Psoas muscle (tissue), 8 donors: ENCODE data around the gene SELENOV. TPM values are rescaled to one million over a fixed set of nuclear protein-coding genes. Genes with fewer than 3 reads are reported as not detected.

Source experiments
- ATAC-seq, 4 donors: fragments of 200-7000 bp; cut with Tn5 transposase; one replicate each; pipeline ENCODE4 v1.9.1; 2020; ENCODE audit warnings: moderate library complexity in 3 of 4, mild to moderate bottlenecking in 2 of 4
- DNase-seq, 2 donors: peaks; one replicate each; pipeline ENCODE4 v3.0.0-alpha.2; 2020
- H3K27ac ChIP-seq: fragments of 200-600 bp; one replicate; pipeline ENCODE4 v1.8.0; 2022
- H3K27me3 ChIP-seq, 3 donors: fragments of 200-600 bp in 1 of 3; one replicate each; pipeline versions ENCODE4 v1.6.1 to v1.8.0; 2013 to 2022; ENCODE audit warnings: low read length in 2 of 3, mild to moderate bottlenecking in 2 of 3, moderate library complexity in 1 of 3; ENCODE audit not compliant: insufficient read depth in 3 of 3
- H3K36me3 ChIP-seq, 2 donors: fragments of 200-600 bp in 1 of 2; one replicate each; pipeline versions ENCODE4 v1.6.1 to v1.8.0; 2013 to 2022; ENCODE audit warnings: low read depth in 1 of 2, mild to moderate bottlenecking in 1 of 2, moderate library complexity in 1 of 2; ENCODE audit not compliant: insufficient read depth in 1 of 2
- H3K4me1 ChIP-seq: fragments of 200-600 bp; one replicate; pipeline ENCODE4 v1.8.0; 2022
- H3K4me3 ChIP-seq: fragments of 200-600 bp; one replicate; pipeline ENCODE4 v1.8.0; 2022; ENCODE audit warnings: mild to moderate bottlenecking
- H3K9me3 ChIP-seq: fragments of 200-600 bp; one replicate; pipeline ENCODE4 v1.8.0; 2022
- WGBS, 3 donors: extraction: QIAGEN DNeasy Blood & Tissue Kit; methylation state at CpG; one replicate each; pipeline versions ENCODE4 v1.1.6 to v1.1.7; 2013; 5-methylcytosine and 5-hydroxymethylcytosine counted together
- intact Hi-C, 2 donors: fragments of 100-400 bp; cut with DNase I; formaldehyde crosslinking; loops; one replicate each; pipeline versions ENCODE4 v1.11.0 to v1.14.2; 2022
- polyA plus RNA-seq, 3 donors: library from polyadenylated mRNA; stranded (reverse); fragments of 200-250 nt; gene quantifications; one replicate each; pipeline ENCODE4 v1.2.3, GENCODE V29; 2013
- total RNA-seq, 4 donors: library from RNA; stranded (reverse); fragmentation: NEBNext Ultra II Directional in 2 of 4; extraction: Animal tissue kit (Norgen Biotek cat#: 25700) in 2 of 4; gene quantifications; one replicate each; pipeline versions ENCODE4 v1.2.1 to v1.2.4, GENCODE V29; 2021 to 2023
- TF ChIP-seq, protein P1 (sequence below): fragments of 200-600 bp; IDR thresholded peaks from one replicate; pipeline ENCODE4 v1.8.0; 2022; ENCODE audit warnings: antibody characterized with exemption
- donor health status: healthy with polysubstance abuse.
- donor health status: DM: no; HTN: no; CAD: no; lungs with moderate emphysema.
- donor health status: Bipolar disorder and iron deficiency.
- donor health status: healthy.
- donor health status: DM: yes; HTN: yes; CAD: no.
- donor health status: DM: no; HTN: no; CAD: no.
- donor health status: DM: no; HTN: no; CAD: no.
- donor health status: DM: yes; HTN: yes; CAD: no.

The SELENOV gene
- total and polyA plus RNA-seq, 7 donors, result not detected

GRCh38 chr19:39558624-39559117 is 43.7 kb downstream of the SELENOV start:
- no peaks in the 10 kb centered on the region for H3K9me3 ChIP-seq
- H3K4me3 ChIP-seq, result no peak overlapping the region
- no peaks in the 10 kb centered on the region for H3K27me3 ChIP-seq
- DNase-seq (no peak), ATAC-seq (no peak)
- intact Hi-C loops, result no loop called here
- no peaks in the 10 kb centered on the region for H3K36me3 ChIP-seq
- TF ChIP-seq, protein P1, sequence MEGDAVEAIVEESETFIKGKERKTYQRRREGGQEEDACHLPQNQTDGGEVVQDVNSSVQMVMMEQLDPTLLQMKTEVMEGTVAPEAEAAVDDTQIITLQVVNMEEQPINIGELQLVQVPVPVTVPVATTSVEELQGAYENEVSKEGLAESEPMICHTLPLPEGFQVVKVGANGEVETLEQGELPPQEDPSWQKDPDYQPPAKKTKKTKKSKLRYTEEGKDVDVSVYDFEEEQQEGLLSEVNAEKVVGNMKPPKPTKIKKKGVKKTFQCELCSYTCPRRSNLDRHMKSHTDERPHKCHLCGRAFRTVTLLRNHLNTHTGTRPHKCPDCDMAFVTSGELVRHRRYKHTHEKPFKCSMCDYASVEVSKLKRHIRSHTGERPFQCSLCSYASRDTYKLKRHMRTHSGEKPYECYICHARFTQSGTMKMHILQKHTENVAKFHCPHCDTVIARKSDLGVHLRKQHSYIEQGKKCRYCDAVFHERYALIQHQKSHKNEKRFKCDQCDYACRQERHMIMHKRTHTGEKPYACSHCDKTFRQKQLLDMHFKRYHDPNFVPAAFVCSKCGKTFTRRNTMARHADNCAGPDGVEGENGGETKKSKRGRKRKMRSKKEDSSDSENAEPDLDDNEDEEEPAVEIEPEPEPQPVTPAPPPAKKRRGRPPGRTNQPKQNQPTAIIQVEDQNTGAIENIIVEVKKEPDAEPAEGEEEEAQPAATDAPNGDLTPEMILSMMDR, result no peak
- peaks cover 7% of the 10 kb centered on the region for H3K4me1 ChIP-seq
- no peak overlapping the region for H3K27ac ChIP-seq
- 44 to 56% (median 50%) methylated on average over 6 of the region's 6 CpGs for WGBS, 3 donors

DNA sequence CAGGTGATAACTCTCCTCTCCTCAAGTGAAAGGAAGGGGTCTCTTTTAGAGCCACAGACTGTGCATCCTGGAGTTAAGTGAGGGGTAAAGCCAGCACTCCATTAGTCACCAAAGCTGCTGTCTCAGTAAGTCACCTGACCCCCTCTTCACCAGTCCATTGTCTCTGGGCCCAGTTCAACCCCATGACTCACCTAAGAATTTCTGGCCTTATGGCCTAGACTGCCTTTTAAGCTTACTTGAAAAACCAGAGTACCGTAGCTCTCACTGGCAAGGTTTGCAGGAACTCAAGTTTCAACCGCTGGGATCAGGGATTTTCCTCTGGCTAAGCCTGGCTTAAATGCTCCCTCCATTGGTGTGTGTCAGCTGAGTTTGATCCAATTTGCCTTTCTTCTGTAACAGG is 48.5 kb downstream of the SELENOV start:
- peaks cover 2 to 9% (median 8%) of the 10 kb centered on the region in 3 donors for H3K27me3 ChIP-seq
- H3K4me3 ChIP-seq, result no peak overlapping the region
- DNase-seq, result no peak
- H3K4me1 ChIP-seq, result peaks cover 2% of the 10 kb centered on the region
- H3K36me3 ChIP-seq, result no peaks in the 10 kb centered on the region
- no peaks in the 10 kb centered on the region for H3K9me3 ChIP-seq
- no peak overlapping the region for H3K27ac ChIP-seq
- TF ChIP-seq, protein P1, result no peak
- intact Hi-C loops, result no loop called here
- ATAC-seq, result peak in 2 of 4 donors; percentile 42
- WGBS, 3 donors, result 47 to 54% (median 51%) methylated on average over 2 of the region's 2 CpGs

GRCh38 chr19:39566064-39566463 is 51.1 kb downstream of the SELENOV start:
- no peaks in the 10 kb centered on the region for H3K4me1 ChIP-seq
- WGBS, 3 donors, result 29 to 43% (median 38%) methylated on average over 3 of the region's 3 CpGs
- peaks cover 3 to 11% (median 9%) of the 10 kb centered on the region in 3 donors for H3K27me3 ChIP-seq
- intact Hi-C loops, result no loop called here
- DNase-seq, result no peak
- H3K36me3 ChIP-seq, result no peaks in the 10 kb centered on the region
- no peak overlapping the region for H3K27ac ChIP-seq
- TF ChIP-seq, protein P1, result no peak
- H3K9me3 ChIP-seq, result no peaks in the 10 kb centered on the region
- no peak overlapping the region for H3K4me3 ChIP-seq
- ATAC-seq, result no peak

GRCh38 chr19:39568604-39569003 is 53.7 kb downstream of the SELENOV start:
- ATAC-seq (no peak), DNase-seq (no peak)
- WGBS, 3 donors, result 57 to 63% (median 59%) methylated on average over 3 of the region's 3 CpGs
- Histone ChIP-seq H3K9me3 (peaks cover 11% of the 10 kb centered on the region), H3K36me3 (no peaks in the 10 kb centered on the region), H3K4me1 (no peaks in the 10 kb centered on the region), H3K27me3 (peaks cover 3 to 11% (median 9%) of the 10 kb centered on the region in 3 donors), H3K4me3 (no peak overlapping the region), H3K27ac (no peak overlapping the region)
- TF ChIP-seq, protein P1, result no peak
- intact Hi-C loops, result no loop called here

Other genes with a start within 250 kb of the SELENOV start
- not detected for gene IFNL2, start 246.7 kb upstream of the SELENOV start, total RNA-seq
- not detected for gene IFNL2, start 246.7 kb upstream of the SELENOV start, polyA plus RNA-seq
- not detected for gene IFNL1, start 218.7 kb upstream of the SELENOV start, total RNA-seq
- not detected for gene IFNL1, start 218.7 kb upstream of the SELENOV start, polyA plus RNA-seq
- under 1 TPM in 3 of 4 donors, not detected in 1; 0.07 to 0.24 (median 0.08) TPM for gene LRFN1, start 194.3 kb upstream of the SELENOV start, total RNA-seq
- gene LRFN1, start 194.3 kb upstream of the SELENOV start, polyA plus RNA-seq, result under 1 TPM; 0.04 to 0.08 (median 0.08) TPM
- gene GMFG, start 179.1 kb upstream of the SELENOV start, total RNA-seq, result 10 to 100 TPM in 2 of 4 donors, 1 to 10 TPM in 2; 7.6 to 13.0 (median 10.9) TPM
- gene GMFG, start 179.1 kb upstream of the SELENOV start, polyA plus RNA-seq, result 10 to 100 TPM in 2 of 3 donors, 1 to 10 TPM in 1; 6.3 to 15.9 (median 10.5) TPM
- gene SAMD4B, start 172.7 kb upstream of the SELENOV start, total RNA-seq, result 10 to 100 TPM; 34.7 to 66.4 (median 51.7) TPM
- gene SAMD4B, start 172.7 kb upstream of the SELENOV start, polyA plus RNA-seq, result 10 to 100 TPM; 42.0 to 97.5 (median 58.4) TPM
- 10 to 100 TPM; 33.7 to 38.0 (median 34.6) TPM for gene PAF1, start 124.0 kb upstream of the SELENOV start, total RNA-seq
- gene PAF1, start 124.0 kb upstream of the SELENOV start, polyA plus RNA-seq, result 10 to 100 TPM; 34.1 to 58.0 (median 37.6) TPM
- 10 to 100 TPM; 25.0 to 33.6 (median 30.2) TPM for gene MED29, start 123.8 kb upstream of the SELENOV start, total RNA-seq
- 10 to 100 TPM; 25.0 to 51.7 (median 26.9) TPM for gene MED29, start 123.8 kb upstream of the SELENOV start, polyA plus RNA-seq
- 100 to 1,000 TPM in 3 of 4 donors, 10 to 100 TPM in 1; 32.1 to 391 (median 184) TPM for gene ZFP36, start 108.3 kb upstream of the SELENOV start, total RNA-seq
- gene ZFP36, start 108.3 kb upstream of the SELENOV start, polyA plus RNA-seq, result 100 to 1,000 TPM in 1 of 3 donors, 10 to 100 TPM in 2; 80.8 to 178 (median 83.3) TPM
- gene PLEKHG2, start 102.5 kb upstream of the SELENOV start, total RNA-seq, result 1 to 10 TPM; 6.8 to 8.0 (median 7.4) TPM
- gene PLEKHG2, start 102.5 kb upstream of the SELENOV start, polyA plus RNA-seq, result 1 to 10 TPM; 2.4 to 3.0 (median 2.7) TPM
- 1,000 to 10,000 TPM; 1,186 to 1,958 (median 1,553) TPM for gene RPS16, start 79.2 kb upstream of the SELENOV start, total RNA-seq
- gene RPS16, start 79.2 kb upstream of the SELENOV start, polyA plus RNA-seq, result 1,000 to 10,000 TPM; 2,324 to 3,255 (median 2,994) TPM
- gene SUPT5H, start 69.6 kb upstream of the SELENOV start, total RNA-seq, result 10 to 100 TPM; 60.7 to 88.6 (median 80.2) TPM
- gene SUPT5H, start 69.6 kb upstream of the SELENOV start, polyA plus RNA-seq, result 10 to 100 TPM; 63.1 to 97.1 (median 88.0) TPM
- 100 to 1,000 TPM in 1 of 4 donors, 10 to 100 TPM in 3; 70.5 to 105 (median 75.7) TPM for gene TIMM50, start 34.3 kb upstream of the SELENOV start, total RNA-seq
- 100 to 1,000 TPM in 1 of 3 donors, 10 to 100 TPM in 2; 86.1 to 189 (median 95.0) TPM for gene TIMM50, start 34.3 kb upstream of the SELENOV start, polyA plus RNA-seq
- gene DLL3, start 16.2 kb upstream of the SELENOV start, total RNA-seq, result under 1 TPM in 1 of 4 donors, not detected in 3; 0.14 TPM
- gene DLL3, start 16.2 kb upstream of the SELENOV start, polyA plus RNA-seq, result under 1 TPM in 1 of 3 donors, not detected in 2; 0.03 TPM
- 1 to 10 TPM in 3 of 4 donors, under 1 TPM in 1; 0.71 to 1.9 (median 1.7) TPM for gene EID2B, start 17.7 kb downstream of the SELENOV start, total RNA-seq
- 1 to 10 TPM in 2 of 3 donors, under 1 TPM in 1; 0.83 to 9.0 (median 1.9) TPM for gene EID2B, start 17.7 kb downstream of the SELENOV start, polyA plus RNA-seq
- gene EID2, start 25.0 kb downstream of the SELENOV start, total RNA-seq, result 10 to 100 TPM in 3 of 4 donors, 1 to 10 TPM in 1; 7.6 to 13.2 (median 10.8) TPM
- gene EID2, start 25.0 kb downstream of the SELENOV start, polyA plus RNA-seq, result 10 to 100 TPM in 1 of 3 donors, 1 to 10 TPM in 2; 7.7 to 15.7 (median 9.3) TPM
- gene LGALS13, start 87.4 kb downstream of the SELENOV start, total RNA-seq, result not detected
- gene LGALS13, start 87.4 kb downstream of the SELENOV start, polyA plus RNA-seq, result not detected
- not detected for gene LGALS16, start 140.8 kb downstream of the SELENOV start, total RNA-seq
- not detected for gene LGALS16, start 140.8 kb downstream of the SELENOV start, polyA plus RNA-seq
- not detected for gene LGALS14, start 189.3 kb downstream of the SELENOV start, total RNA-seq
- not detected for gene LGALS14, start 189.3 kb downstream of the SELENOV start, polyA plus RNA-seq
- gene CLC, start 222.9 kb downstream of the SELENOV start, total RNA-seq, result under 1 TPM in 1 of 4 donors, not detected in 3; 0.59 TPM
- not detected for gene CLC, start 222.9 kb downstream of the SELENOV start, polyA plus RNA-seq